Activated naive CD4-positive, alpha-beta T cell treated with anti-CD3 and anti-CD28 coated beads, Interleukin-2, amount 10 ng/mL, durations not matched to agents 5 hours and 36 hours (primary cell): Measurements from ENCODE around the gene CD247. TPM values are rescaled to one million over a fixed set of nuclear protein-coding genes. Genes with fewer than 3 reads are reported as not detected.

ENCODE experiments used
- total RNA-seq, 2 experiments: library from RNA; stranded (reverse); gene quantifications; one replicate each; pipeline ENCODE4 v1.2.3, GENCODE V29; 2021

CD247 gene
- total RNA-seq = 100 to 1,000 TPM; 251 to 258 TPM

DNA sequence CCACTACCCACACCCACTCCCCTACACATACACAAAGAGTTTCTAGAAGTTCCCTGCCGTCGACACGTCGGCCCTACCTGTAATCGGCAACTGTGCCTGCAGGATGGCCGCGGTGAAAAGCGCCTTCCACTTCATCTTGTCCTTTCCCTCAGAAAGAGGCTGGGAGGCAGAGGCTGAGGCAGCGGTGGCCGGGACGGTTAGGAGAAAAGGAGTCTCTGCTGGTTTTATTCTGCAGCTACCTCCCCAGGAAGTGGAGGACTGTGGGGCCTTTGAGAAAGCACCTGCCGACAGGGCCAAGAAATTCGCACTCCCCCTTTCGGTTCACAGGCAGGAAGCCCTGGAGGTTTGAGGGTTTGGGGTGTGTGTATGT, at the start of gene CD247:
Gene CD247, minus strand, starts transcription at position 199 of the 370 bp plus-strand sequence. Its CDS starts 64 bp downstream, at position 135.

DNA sequence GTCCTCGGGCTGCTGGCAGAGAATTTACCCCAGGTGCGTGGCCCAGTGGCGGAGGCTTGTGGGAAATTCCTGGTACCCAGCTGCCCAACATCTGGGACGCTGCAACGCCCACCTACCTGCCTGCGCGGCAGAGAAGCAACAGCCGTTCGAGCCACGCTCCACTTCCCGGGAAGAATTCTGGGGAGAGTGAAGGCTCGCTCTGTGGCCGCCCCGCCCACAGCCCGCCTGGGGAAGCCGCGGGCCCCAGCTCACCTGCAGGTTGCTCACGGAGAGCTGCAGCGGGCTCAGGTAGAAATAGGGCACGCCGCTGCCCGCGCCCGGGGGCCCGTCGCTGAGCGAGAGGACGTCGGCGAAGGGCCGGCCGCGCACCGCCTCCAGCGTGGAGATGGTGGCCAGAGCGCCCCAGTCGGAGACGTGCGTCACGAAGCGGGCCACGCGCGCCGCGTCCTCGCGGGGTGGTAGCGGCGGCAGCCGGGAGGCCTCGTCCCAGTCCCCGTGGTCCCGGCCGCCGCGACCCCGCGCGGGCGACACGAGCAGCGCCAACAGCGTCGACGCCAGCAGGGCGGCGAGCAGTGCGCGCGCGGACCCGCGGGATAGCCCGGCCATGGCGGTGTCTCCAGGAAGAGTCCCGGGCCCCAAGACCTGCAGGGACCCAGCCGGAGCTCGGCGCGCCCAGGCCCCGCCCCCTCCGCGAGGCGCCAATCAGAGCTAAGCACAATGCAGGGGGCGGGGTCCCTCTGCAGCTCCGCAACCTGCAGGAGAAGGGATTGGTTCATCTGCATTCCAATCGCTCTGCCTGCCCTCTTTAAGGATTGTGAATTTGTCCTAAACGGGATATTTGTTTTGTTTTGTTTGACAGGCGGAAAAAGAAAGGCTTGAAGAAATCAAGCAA, 35.1 kb upstream of the CD247 start, which contains the start of gene CREG1:
Gene CREG1, minus strand, starts transcription at position 627 of the 892 bp plus-strand sequence.

Other genes starting within 250 kb of the CD247 start
- 1 to 10 TPM; 8.4 to 8.8 TPM for gene CREG1, start 35.2 kb upstream of the CD247 start, total RNA-seq
- 100 to 1,000 TPM; 165 to 169 TPM for gene RCSD1, start 111.7 kb upstream of the CD247 start, total RNA-seq
- gene MPZL1, start 203.5 kb upstream of the CD247 start, total RNA-seq = 10 to 100 TPM; 16.1 TPM